HEK293 (cell line): ENCODE results near the gene ICE1.
"Not testable (repeated sequence)": the region's sequence is repeated elsewhere in the genome, so short reads cannot be mapped to it uniquely, and the experiment has no call there.

Experiments used
- CTCF ChIA-PET: fragments of 350-600 bp; formaldehyde crosslinking; extraction: SDS; loops from one replicate; lab custom pipeline; 2021; ENCODE audit warnings: antibody characterized with exemption; lab: Yijun Ruan, JAX
- POLR2A ChIA-PET: fragments of 300-600 bp; formaldehyde crosslinking; extraction: SDS; loops from one replicate; lab custom pipeline; 2020; ENCODE audit warnings: antibody characterized with exemption, inconsistent platforms; lab: Yijun Ruan, JAX
- H3K27ac ChIP-seq: fragments of 200-500 bp; sonication (Bioruptor generic); 2 replicates; pipeline ENCODE4 v1.5.1; 2014; ENCODE audit warnings: low read depth, low read length, control low read depth, inconsistent platforms; ENCODE audit errors: extremely low read depth
- H3K36me3 ChIP-seq, 2 experiments: fragments of 200-500 bp in 1 of 2; sonication (Bioruptor generic) in 1 of 2; 1 replicate in 1 of 2; 2 replicates in 1 of 2; pipeline ENCODE4 v1.5.1; 2014 to 2017; ENCODE audit warnings: inconsistent platforms in 2 of 2, low read length in 2 of 2; ENCODE audit not compliant: control insufficient read depth in 2 of 2, insufficient read depth in 1 of 2
- H3K4me1 ChIP-seq: fragments of 200-500 bp; sonication (Bioruptor generic); 2 replicates; pipeline ENCODE4 v1.5.1; 2014; ENCODE audit warnings: mild to moderate bottlenecking, low read length, inconsistent platforms; ENCODE audit not compliant: control insufficient read depth, insufficient read depth
- H3K4me3 ChIP-seq: 2 replicates; pipeline ENCODE4 v1.5.1; 2011; ENCODE audit warnings: low read depth, mild to moderate bottlenecking, control low read depth, low read length, moderate library complexity
- H3K9me3 ChIP-seq: fragments of 200-500 bp; sonication (Bioruptor generic); 2 replicates; pipeline ENCODE4 v1.5.1; 2014; ENCODE audit warnings: low read depth, low read length, inconsistent platforms; ENCODE audit not compliant: control insufficient read depth, insufficient read depth
- ATF2 ChIP-seq: fragments of 450-650 bp; formaldehyde crosslinking; IDR thresholded peaks from 2 replicates; pipeline ENCODE4 v1.5.1; 2016; ENCODE audit warnings: missing biosample characterization, missing genetic modification characterization, low read depth
- GLIS1 ChIP-seq: fragments of 450-650 bp; formaldehyde crosslinking; IDR thresholded peaks from 2 replicates; pipeline ENCODE4 v1.5.1; 2016; ENCODE audit warnings: missing biosample characterization, missing genetic modification characterization
- KLF10 ChIP-seq: fragments of 450-650 bp; IDR thresholded peaks from 2 replicates; pipeline ENCODE4 v1.5.1; 2018; ENCODE audit warnings: missing biosample characterization, mild to moderate bottlenecking, missing genetic modification characterization
- OVOL3 ChIP-seq: fragments of 450-650 bp; formaldehyde crosslinking; IDR thresholded peaks from 2 replicates; pipeline ENCODE4 v1.5.1; 2016; ENCODE audit warnings: missing biosample characterization, missing genetic modification characterization
- SETDB1 ChIP-seq: IDR thresholded peaks from one replicate; pipeline ENCODE4 v1.6.1; 2017; ENCODE audit warnings: mild to moderate bottlenecking, low read length, moderate library complexity, mixed read lengths; ENCODE audit not compliant: insufficient read length
- SP7 ChIP-seq: fragments of 450-650 bp; formaldehyde crosslinking; IDR thresholded peaks from 2 replicates; pipeline ENCODE4 v1.5.1; 2016; ENCODE audit warnings: missing biosample characterization, missing genetic modification characterization
- TSHZ1 ChIP-seq: fragments of 450-650 bp; formaldehyde crosslinking; IDR thresholded peaks from 2 replicates; pipeline ENCODE4 v1.5.1; 2016; ENCODE audit warnings: missing biosample characterization, missing genetic modification characterization, borderline replicate concordance
- WT1 ChIP-seq: fragments of 450-650 bp; formaldehyde crosslinking; IDR thresholded peaks from 2 replicates; pipeline ENCODE4 v1.5.1; 2016; ENCODE audit warnings: missing biosample characterization, missing genetic modification characterization
- ZFP3 ChIP-seq: fragments of 450-650 bp; formaldehyde crosslinking; IDR thresholded peaks from 2 replicates; pipeline ENCODE4 v1.5.1; 2016; ENCODE audit warnings: low read depth, missing biosample characterization, missing genetic modification characterization
- ZFP37 ChIP-seq: fragments of 450-650 bp; formaldehyde crosslinking; IDR thresholded peaks from 2 replicates; pipeline ENCODE4 v1.5.1; 2016; ENCODE audit warnings: missing biosample characterization, missing genetic modification characterization
- ZNF133 ChIP-seq: fragments of 450-650 bp; formaldehyde crosslinking; IDR thresholded peaks from 2 replicates; pipeline ENCODE4 v1.5.1; 2016; ENCODE audit warnings: missing biosample characterization, missing genetic modification characterization
- ZNF146 ChIP-seq: fragments of 450-650 bp; formaldehyde crosslinking; IDR thresholded peaks from 2 replicates; pipeline ENCODE4 v1.5.1; 2016; ENCODE audit warnings: missing biosample characterization, missing genetic modification characterization
- ZNF202 ChIP-seq: fragments of 450-650 bp; formaldehyde crosslinking; IDR thresholded peaks from 2 replicates; pipeline ENCODE4 v1.5.1; 2016; ENCODE audit warnings: missing biosample characterization, missing genetic modification characterization, borderline replicate concordance
- TF ChIP-seq, protein P1 (sequence below): fragments of 450-650 bp; formaldehyde crosslinking; IDR thresholded peaks from 2 replicates; pipeline ENCODE4 v1.5.1; 2017; ENCODE audit warnings: missing biosample characterization, missing genetic modification characterization
- TF ChIP-seq, protein P2 (sequence below): fragments of 450-650 bp; IDR thresholded peaks from 2 replicates; pipeline ENCODE4 v1.5.1; 2018; ENCODE audit warnings: missing biosample characterization, missing genetic modification characterization

ICE1 gene

GRCh38 chr5:5479578-5479977 lies 57.1 kb downstream of the ICE1 start:
- peak; percentile 92 for TF ChIP-seq ZNF146 (tag by site-specific recombination)
- peaks cover 26 to 32% of the 10 kb centered on the region in 2 experiments for H3K36me3 ChIP-seq
- POLR2A ChIA-PET, H3K9me3 ChIP-seq, H3K4me1 ChIP-seq, H3K4me3 ChIP-seq, H3K27ac ChIP-seq, CTCF ChIA-PET: not testable (repeated sequence)

DNA sequence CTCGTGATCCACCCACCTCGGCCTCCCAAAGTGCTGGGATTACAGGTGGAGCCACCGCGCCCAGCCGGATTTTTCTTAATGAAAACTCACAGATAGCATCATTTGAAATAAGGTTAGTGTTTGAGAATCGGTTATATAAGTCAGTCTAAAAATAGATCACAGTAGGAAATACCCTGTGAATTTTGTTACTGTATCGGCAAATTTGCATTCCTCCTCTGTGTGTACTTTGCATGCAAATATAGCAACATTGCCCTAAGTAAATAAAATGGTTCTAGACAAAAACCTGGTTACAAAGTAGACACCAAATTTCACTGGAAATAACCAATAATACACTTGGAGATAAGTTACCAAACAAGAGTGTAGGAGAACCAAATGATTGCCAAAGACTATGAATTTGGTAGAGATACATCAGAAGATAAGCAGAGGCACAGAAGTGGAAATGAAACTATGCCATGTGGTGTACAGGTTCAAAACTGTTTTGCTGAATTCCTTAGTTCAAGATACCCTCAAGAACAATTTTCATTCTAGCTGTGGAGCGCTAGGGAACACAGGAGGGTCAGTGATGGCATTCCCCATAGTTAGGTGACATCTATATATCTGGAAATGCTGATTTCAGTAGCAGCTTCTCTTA lies 58.1 kb downstream of the ICE1 start:
- TF ChIP-seq, protein P1, sequence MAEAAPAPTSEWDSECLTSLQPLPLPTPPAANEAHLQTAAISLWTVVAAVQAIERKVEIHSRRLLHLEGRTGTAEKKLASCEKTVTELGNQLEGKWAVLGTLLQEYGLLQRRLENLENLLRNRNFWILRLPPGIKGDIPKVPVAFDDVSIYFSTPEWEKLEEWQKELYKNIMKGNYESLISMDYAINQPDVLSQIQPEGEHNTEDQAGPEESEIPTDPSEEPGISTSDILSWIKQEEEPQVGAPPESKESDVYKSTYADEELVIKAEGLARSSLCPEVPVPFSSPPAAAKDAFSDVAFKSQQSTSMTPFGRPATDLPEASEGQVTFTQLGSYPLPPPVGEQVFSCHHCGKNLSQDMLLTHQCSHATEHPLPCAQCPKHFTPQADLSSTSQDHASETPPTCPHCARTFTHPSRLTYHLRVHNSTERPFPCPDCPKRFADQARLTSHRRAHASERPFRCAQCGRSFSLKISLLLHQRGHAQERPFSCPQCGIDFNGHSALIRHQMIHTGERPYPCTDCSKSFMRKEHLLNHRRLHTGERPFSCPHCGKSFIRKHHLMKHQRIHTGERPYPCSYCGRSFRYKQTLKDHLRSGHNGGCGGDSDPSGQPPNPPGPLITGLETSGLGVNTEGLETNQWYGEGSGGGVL (tag by site-specific recombination), result no peak
- TF ChIP-seq TSHZ1 (no peak), ZNF202 (no peak), WT1 (tag by site-specific recombination) (no peak), GLIS1 (tag by site-specific recombination) (no peak), SP7 (tag by site-specific recombination) (no peak), ATF2 (no peak), SETDB1 (no peak), OVOL3 (tag by site-specific recombination) (no peak), ZFP3 (no peak), KLF10 (tag by site-specific recombination) (no peak)
- TF ChIP-seq, protein P2, sequence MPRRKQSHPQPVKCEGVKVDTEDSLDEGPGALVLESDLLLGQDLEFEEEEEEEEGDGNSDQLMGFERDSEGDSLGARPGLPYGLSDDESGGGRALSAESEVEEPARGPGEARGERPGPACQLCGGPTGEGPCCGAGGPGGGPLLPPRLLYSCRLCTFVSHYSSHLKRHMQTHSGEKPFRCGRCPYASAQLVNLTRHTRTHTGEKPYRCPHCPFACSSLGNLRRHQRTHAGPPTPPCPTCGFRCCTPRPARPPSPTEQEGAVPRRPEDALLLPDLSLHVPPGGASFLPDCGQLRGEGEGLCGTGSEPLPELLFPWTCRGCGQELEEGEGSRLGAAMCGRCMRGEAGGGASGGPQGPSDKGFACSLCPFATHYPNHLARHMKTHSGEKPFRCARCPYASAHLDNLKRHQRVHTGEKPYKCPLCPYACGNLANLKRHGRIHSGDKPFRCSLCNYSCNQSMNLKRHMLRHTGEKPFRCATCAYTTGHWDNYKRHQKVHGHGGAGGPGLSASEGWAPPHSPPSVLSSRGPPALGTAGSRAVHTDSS (tag by site-specific recombination), result no peak
- Histone ChIP-seq H3K27ac (no peak overlapping the region), H3K36me3 (peaks cover 21 to 26% of the 10 kb centered on the region in 2 experiments), H3K4me1 (no peaks in the 10 kb centered on the region), H3K4me3 (no peak overlapping the region), H3K9me3 (no peaks in the 10 kb centered on the region)
- ChIA-PET POLR2A (no interaction called here), CTCF (interaction anchor here (0.6 to 1.4 kb wide), 2 partner anchors 13 to 1000 kb away, joined by 3 to 4 read pairs; no protein-coding TSS in a partner anchor)

GRCh38 chr5:5481206-5481605 lies 58.7 kb downstream of the ICE1 start:
- CTCF ChIA-PET, result interaction anchor here (0.5 to 1.4 kb wide), 4 partner anchors 12 to 1300 kb away, joined by 3 to 4 read pairs (median 4); no protein-coding TSS in a partner anchor
- POLR2A ChIA-PET, result no interaction called here
- H3K36me3 ChIP-seq, result peaks cover 15 to 25% of the 10 kb centered on the region in 2 experiments

More at GRCh38 chr5:5481206-5481605, 58.7 kb downstream of the ICE1 start:
- no peak overlapping the region for H3K4me3 ChIP-seq
- no peaks in the 10 kb centered on the region for H3K4me1 ChIP-seq
- no peak for TF ChIP-seq ZFP37 (tag by site-specific recombination)
- TF ChIP-seq ZNF133, result no peak
- TF ChIP-seq, all 188 proteins: peak for 0
- Histone ChIP-seq H3K27ac (no peak overlapping the region), H3K9me3 (no peaks in the 10 kb centered on the region)
